Chondrocyte (in vitro differentiated cells): ENCODE measurements around the gene DGCR2. TPM values are rescaled to one million over a fixed set of nuclear protein-coding genes. Genes with fewer than 3 reads are reported as not detected.

Experiments
- DNase-seq: peaks from one replicate; pipeline ENCODE4 v3.0.0; 2021; ENCODE audit warnings: mixed read lengths, low spot score
- H3K27ac Mint-ChIP-seq: one replicate; pipeline ENCODE4 v1.8.0; 2021; ENCODE audit warnings: mild to moderate bottlenecking, moderate library complexity, mixed read lengths; ENCODE audit not compliant: unreplicated experiment
- H3K27me3 Mint-ChIP-seq: 2 replicates; pipeline ENCODE4 v1.8.0; 2021; ENCODE audit warnings: low read depth, mixed read lengths
- H3K36me3 Mint-ChIP-seq: 2 replicates; pipeline ENCODE4 v1.8.0; 2021; ENCODE audit warnings: low read depth, mixed read lengths
- H3K4me1 Mint-ChIP-seq: 2 replicates; pipeline ENCODE4 v1.8.0; 2021; ENCODE audit warnings: low read depth, mild to moderate bottlenecking, mixed read lengths
- H3K4me3 Mint-ChIP-seq: one replicate; pipeline ENCODE4 v1.8.0; 2021; ENCODE audit warnings: mild to moderate bottlenecking, moderate library complexity, mixed read lengths; ENCODE audit not compliant: unreplicated experiment
- H3K9me3 Mint-ChIP-seq: 2 replicates; pipeline ENCODE4 v1.8.0; 2021; ENCODE audit warnings: low read depth, mixed read lengths
- CTCF ChIP-seq: fragments of 200-600 bp; sonication (generic); IDR thresholded peaks from 2 replicates; pipeline ENCODE4 v1.5.0; 2021; ENCODE audit warnings: antibody characterized with exemption, mild to moderate bottlenecking, moderate library complexity
- total RNA-seq: library from RNA; stranded (reverse); gene quantifications from 3 replicates; pipeline ENCODE4 v1.2.1, GENCODE V29; 2021

DGCR2 gene
- total RNA-seq, 1 donor from 2014 or later = 45.8 TPM

- H3K4me1 Mint-ChIP-seq = peaks cover 4% of the 10 kb centered on the region
- no peak for DNase-seq
- H3K9me3 Mint-ChIP-seq = no peaks in the 10 kb centered on the region
- TF ChIP-seq CTCF = no peak
- H3K27me3 Mint-ChIP-seq = no peaks in the 10 kb centered on the region
- H3K36me3 Mint-ChIP-seq = peaks cover 4% of the 10 kb centered on the region
- H3K4me3 Mint-ChIP-seq = no peak overlapping the region
- H3K27ac Mint-ChIP-seq = no peak overlapping the region
Measured at GRCh38 chr22:19067696-19068348, 54.4 kb downstream of the DGCR2 start.

GRCh38 chr22:19066531-19067271 lies 55.5 kb downstream of the DGCR2 start:
- Mint-ChIP-seq H3K4me1 (peaks cover 4% of the 10 kb centered on the region), H3K4me3 (no peak overlapping the region), H3K36me3 (peaks cover 5% of the 10 kb centered on the region), H3K27ac (no peak overlapping the region), H3K27me3 (no peaks in the 10 kb centered on the region), H3K9me3 (no peaks in the 10 kb centered on the region)
- DNase-seq = no peak
- TF ChIP-seq CTCF = no peak

GRCh38 chr22:19065929-19066328 lies 56.3 kb downstream of the DGCR2 start:
- Mint-ChIP-seq H3K4me1 (peaks cover 4% of the 10 kb centered on the region), H3K36me3 (peaks cover 7% of the 10 kb centered on the region), H3K9me3 (no peaks in the 10 kb centered on the region), H3K27me3 (no peaks in the 10 kb centered on the region), H3K4me3 (no peak overlapping the region), H3K27ac (no peak overlapping the region)
- no peak for DNase-seq
- TF ChIP-seq CTCF = no peak

GRCh38 chr22:19065298-19065859 lies 56.8 kb downstream of the DGCR2 start:
- H3K27ac Mint-ChIP-seq = no peak overlapping the region
- H3K4me3 Mint-ChIP-seq = no peak overlapping the region
- TF ChIP-seq CTCF = no peak
- DNase-seq = no peak
- H3K36me3 Mint-ChIP-seq = peaks cover 7% of the 10 kb centered on the region
- no peaks in the 10 kb centered on the region for H3K9me3 Mint-ChIP-seq
- peaks cover 9% of the 10 kb centered on the region for H3K4me1 Mint-ChIP-seq
- H3K27me3 Mint-ChIP-seq = no peaks in the 10 kb centered on the region

- no peak for DNase-seq
- Mint-ChIP-seq H3K27ac (no peak overlapping the region), H3K27me3 (no peaks in the 10 kb centered on the region), H3K9me3 (no peaks in the 10 kb centered on the region), H3K4me1 (peaks cover 13% of the 10 kb centered on the region), H3K36me3 (peaks cover 10% of the 10 kb centered on the region), H3K4me3 (no peak overlapping the region)
- TF ChIP-seq CTCF = no peak
Measured at GRCh38 chr22:19064354-19065054, 57.7 kb downstream of the DGCR2 start.
